ENCODE results near the gene CALML5.

CALML5 gene

DNA sequence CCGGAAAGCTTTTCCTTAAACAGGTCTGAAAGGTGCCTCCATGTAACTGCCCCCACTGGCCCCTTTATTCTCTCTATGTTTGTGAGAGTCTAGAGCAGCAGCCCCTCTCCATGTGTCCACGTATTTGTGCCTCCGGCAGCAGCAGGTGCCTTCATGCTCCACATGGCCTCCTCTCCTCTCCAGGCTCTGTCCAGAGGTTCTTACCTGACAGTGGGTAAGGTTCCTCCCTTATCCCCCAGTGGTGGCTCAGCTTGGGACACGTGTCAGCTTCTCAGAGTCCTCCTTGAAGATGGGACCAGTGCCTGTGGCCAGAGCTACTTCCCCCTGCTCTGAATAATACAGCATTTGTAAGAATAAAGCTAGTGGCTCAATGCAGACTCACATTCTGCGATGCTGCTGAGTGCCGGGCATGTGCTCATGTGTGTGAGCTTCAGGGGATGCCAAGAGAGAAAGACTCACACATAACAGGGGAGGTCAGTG is 33.3 kb upstream of the CALML5 start:
- no peak for DNase-seq

DNA sequence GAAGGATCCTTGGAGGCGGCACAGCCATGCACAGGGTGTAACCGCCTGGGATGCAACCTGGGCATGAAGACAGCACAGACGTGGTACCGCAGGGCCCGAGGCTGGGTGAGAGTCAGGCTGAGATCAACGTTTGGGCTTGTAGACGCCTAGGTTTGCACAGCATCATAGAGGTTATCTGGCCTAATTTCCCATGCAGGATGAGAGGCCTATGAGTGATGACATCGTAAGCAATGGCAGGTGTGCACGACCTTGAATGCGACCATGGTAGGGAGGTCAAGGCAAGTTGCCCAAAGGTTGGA is 32.9 kb upstream of the CALML5 start:
- no peak for DNase-seq

DNA sequence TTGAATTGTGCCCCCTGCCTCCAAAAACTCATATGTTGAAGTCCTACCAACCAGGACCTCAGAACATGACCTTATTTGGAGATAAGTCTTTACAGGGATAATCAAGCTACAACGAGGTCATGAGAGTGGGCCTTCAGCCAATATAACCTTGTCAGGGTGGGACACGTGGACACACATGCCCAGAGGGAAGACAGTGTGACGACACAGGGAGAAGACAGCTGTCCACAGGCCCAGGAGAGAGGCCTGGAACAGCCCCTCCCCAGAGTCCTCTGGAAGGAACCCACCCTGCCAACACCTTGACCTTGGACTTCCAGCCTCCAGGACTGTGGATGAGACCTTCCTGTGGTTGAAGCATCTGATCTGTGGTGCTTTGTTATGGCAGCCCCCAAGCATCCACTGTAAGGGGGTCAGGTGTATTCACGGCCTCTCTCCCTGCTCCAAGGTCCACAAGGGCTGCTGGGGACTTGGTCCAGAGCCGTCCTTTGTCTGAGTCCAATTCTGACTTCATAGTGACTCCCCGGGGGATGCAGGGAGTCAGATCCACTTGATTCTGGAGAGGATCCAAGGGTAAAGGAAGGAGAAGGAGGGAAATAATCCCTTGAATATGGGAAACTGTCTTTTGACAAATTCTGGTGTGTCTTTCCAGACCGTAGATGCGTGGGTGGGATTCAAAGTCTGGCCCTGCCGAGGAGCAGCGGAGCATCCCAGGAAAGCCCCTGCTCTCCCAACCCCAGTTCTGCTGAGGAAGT is 32.4 kb upstream of the CALML5 start:
- DNase-seq = no peak

DNA sequence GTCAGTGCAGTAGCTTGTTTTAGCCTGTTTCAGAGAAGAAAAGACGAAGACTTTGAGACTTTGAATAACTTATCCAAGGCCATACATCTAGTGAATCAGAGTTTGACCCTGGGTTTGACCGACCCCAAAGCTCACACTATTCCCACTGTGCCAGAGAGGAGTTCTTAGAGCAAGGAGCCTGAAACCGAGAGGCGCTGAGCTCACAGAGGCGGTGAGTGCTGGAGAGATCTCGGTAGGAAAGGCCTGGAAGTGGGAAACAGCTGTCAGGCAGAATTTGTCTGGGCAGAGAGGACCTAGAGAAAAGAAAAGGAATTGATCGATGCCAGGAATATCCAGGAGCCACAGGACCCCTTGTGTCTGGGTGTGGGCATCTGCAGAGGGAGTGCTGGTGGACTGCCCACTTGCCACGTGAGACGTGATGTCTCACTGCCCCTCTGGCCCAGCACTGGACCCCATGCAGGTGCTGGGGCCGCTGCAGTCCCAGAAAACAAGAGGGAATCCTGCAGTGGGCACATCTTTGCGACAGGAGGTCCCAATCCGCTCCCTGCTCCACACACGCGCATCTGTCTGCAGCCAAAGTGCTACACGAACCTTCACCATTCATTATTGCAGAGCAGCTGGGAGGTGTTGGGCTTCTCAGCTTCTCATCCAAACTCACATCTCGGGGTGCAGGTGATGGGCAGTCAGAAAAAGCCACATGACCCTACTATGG is 31.6 kb upstream of the CALML5 start:
- no peak for DNase-seq

DNA sequence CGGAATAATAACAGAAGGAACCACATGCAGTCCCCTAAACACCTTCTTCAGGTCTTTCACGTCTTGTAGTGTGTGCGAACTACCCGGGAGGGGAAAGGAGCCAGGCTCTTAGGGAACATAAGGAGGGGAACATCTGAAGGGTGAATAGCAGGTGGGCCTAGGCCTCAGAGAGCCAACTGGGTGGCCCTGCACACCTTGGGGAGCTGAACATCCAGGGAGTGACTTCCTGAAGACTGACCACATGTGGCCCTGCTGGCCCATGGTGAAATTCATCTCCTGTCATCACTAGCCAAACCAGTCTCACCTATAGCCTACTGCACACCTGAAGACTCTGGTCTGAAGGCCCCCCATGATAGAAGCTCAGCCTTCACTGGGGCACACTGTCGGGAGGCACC is 31.0 kb upstream of the CALML5 start:
- DNase-seq = no peak

DNA sequence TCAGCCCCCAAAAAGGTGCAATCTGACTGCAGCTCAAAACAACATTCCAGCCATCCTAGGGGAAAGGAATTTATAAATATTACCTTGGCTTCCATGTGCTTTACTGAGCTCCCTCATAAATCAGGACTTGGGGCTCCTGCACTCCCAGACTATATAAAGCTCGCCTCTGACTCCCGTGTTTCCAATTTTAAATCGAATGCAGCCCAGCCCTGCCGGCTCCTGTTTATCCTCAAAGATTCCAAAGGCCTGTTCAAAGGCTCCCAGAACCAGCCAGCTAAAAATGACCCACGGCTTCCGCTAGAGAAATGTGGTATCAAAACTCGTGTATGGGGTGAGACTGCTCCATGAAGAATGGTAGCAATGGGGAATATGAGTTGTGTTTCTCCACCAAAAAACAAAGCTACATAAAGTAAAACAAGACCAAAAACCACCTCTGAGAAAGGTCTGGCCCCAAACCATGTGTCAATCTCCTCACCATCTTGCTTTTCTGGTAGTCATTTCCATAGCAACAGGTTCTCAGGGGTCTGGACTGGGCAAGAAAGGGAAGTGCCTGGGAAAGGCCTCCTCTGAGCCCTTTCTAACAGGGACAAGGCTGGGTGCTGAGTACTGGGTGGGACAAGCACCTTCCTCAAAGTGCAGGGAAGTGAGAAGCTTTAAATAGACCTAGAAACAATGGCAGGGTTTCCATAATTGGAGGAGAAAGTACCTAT is 30.5 kb upstream of the CALML5 start:
- no peak for DNase-seq

DNA sequence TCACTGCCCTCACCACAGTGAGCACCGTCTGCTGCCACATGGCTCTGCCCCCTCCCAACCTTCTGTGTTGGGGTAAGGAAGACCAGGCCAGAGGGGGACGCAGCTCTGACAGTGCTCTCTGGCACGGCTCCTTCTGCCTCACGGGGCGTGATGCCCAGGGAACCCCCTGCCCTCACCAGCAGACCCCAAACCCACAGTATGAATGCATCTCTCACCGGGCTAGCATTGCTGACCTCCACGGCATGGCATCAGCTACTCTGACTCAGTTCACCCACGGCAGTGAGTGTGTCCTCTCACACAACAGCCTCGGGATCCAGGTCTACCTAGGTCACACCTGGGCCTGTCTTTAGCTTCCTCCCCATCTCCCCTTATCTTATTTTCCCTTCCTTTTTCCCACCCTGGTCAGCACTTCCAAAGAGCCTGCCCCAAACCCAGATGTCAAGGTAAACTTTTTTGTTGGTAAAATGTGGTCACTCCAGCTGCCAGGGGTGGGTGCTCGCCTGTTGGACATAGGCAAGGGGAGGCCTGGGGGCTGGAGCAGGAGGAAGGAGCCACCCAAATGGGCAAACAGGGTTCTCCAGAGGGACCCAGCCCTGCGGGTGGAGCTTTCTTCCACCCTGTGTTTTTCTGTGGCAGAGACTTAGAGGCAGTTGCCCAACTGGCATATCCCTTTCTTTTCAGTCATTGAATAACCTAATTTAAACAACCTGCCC is 29.8 kb upstream of the CALML5 start:
- no peak for DNase-seq

DNA sequence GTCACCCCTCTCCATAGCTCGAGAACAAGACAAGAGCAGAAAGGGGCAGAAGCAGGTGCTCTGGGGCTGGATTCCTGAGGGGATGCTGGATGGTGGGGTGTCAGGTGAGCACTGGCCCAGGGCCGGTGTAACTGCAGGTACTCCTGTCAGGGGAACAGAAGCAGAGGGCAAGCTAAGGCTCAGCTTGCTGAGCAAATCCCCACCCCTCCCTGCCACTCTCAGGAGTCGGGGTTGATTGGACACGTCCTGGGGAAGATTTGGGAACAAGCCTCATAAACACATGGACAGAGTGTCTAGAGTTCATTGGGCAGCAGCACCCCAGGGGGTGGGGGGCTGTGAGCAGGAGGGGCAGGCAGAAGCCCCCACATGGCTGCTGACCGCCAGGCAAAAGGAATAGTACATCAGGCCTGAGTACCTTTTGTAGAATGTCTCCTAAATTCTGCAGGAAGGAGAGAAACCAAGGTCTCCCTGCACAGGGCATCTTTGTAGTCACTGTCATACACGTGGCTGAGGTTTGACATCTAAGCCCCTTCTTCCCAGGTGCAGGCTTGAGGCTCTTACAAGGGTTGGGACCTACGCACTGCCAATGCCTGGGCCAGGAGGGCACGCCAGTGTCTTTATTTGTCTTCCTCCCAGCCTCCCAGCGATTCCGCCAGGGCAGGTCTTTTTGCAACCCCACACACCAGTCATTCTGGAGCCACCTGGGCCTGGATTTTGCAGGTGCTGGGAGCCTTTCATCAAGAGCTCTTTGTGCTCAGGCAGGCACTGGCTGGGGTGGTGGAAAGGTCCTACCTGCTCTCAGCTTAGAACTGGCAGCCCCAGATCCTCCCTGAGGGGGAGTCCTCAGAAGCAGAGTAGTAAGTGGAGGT is 28.2 kb upstream of the CALML5 start:
- DNase-seq = no peak

DNA sequence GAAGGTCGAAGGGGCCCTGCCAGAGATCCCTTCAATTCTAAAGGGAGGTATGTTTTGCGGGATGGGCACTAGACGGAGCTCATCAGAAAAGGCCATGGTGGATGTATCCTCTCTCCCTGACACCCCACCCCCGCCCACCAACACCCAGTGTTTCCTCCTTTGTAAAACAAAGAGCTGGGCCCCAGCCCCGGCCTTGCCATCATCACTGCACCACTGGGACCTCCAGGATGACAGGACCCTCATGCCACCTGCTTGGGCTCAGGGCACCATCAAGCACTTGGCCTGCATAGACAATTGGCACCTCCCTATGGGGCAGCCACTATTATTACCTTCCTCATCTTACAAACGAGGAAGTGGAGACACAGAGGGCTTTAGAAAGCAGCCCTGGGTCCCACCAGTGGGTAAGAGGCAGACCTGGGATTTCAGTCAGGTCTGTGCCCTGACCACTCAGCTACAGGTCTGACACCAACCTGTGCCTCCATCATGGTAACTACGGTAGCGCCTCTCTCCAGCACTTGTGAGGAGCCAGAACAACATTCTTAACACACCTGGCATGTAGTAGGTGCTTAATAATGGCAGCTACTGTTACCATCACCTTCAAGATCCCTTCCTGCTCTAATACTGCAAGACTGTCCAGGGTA is 27.4 kb upstream of the CALML5 start:
- DNase-seq = no peak

DNA sequence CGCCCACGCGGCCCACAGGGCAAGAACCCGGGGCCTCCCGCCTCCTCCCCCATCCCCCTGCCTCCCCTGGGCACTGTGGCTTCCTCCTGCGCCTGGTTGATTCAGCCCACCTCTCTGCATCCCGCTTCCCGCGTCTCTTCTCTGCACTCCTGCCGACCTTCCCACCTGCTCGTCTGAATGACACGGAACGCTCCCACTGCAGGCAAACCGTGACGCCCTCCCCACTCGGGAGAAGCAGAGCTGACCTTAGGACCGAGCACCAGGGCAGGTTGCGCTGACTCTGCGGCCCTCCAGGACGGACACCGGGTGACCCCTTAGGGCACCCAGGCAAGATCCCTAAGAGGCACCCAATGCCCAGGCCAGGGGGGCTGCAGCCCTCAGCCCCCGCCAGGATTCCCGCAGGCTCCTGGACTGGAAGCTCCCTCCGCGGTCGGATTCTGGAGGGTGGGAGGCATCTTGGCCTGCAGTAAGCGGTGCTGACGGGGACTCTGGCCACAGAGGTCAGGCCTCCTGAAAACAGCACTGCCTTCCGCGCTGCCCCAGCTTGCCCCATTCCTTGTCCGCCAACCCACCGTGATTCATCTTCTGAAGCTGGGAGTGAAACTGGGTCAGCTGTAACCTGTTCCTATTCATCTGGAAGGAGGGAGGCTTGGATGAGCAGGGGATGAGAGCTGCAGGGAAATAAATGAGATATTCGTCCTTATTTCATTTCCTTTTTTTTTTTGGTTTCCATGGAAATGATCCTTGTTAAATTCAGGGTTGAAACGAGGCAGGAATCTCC is 26.4 kb upstream of the CALML5 start:
- no peak for DNase-seq

DNA sequence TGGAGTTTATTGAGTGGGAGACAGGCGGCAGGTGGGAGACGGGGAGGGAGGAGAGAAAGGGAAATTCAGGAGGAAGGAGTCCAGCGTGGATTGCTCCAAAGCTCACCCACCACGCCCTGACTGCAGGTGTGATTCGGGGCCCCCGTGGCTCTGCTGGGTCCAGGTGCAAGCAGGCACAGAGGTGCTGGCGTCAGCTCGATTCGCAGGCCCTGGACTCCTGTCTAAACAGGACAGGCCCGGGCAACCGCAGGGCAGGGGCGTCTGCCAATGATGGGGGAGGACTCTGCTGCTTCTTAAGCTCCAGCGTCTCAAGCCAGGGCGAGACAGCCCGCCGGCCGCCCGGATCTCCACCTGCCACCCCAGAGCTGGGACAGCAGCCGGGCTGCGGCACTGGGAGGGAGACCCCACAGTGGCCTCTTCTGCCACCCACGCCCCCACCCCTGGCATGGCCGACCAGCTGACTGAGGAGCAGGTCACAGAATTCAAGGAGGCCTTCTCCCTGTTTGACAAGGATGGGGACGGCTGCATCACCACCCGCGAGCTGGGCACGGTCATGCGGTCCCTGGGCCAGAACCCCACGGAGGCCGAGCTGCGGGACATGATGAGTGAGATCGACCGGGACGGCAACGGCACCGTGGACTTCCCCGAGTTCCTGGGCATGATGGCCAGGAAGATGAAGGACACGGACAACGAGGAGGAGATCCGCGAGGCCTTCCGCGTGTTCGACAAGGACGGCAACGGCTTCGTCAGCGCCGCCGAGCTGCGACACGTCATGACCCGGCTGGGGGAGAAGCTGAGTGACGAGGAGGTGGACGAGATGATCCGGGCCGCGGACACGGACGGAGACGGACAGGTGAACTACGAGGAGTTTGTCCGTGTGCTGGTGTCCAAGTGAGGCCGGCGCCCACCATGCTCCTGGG is 25.5 kb upstream of the CALML5 start, which contains the start of gene CALML3:
TSS of gene CALML3 (plus strand) at position 321 of the 920 bp plus-strand sequence. CDS start at position 446, 125 bp downstream.
- no peak for DNase-seq

DNA sequence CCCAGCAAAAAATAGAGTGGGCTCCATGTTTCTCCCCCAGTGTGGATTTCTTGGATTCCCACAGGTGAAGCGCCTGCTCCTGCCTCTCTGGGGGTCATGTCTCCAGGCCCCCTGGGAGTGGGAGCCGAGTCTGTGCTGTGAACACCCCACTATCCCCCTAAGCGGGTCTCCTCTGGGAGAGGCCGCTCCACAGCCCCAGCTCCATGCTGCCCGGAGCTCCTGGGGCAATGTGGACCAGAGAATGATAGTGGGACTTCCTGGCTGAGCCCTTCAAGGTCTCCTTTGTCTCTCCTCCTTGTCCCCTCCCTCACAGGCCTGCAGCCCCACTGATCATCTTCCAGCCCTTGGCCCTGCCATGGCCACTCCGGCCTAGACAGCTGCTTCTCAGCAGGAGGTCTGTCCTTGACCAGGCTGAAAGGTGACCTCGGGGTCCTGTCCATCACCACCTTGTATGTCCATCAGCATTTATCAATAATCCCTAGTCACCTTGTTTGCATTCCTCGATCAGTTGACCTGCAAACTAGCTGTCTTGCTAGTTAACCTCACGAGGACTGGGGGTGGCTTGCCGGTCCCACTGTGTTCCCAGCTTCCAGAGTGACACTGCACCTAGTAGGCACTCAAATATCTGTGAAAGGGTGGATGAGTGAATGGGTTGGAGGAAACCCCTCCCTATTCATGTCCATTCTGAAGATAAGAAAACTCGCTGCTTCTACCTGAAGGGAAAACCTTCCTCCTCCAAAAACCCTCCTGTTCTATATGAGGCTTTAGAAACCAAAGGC is 24.6 kb upstream of the CALML5 start:
- DNase-seq = no peak

DNA sequence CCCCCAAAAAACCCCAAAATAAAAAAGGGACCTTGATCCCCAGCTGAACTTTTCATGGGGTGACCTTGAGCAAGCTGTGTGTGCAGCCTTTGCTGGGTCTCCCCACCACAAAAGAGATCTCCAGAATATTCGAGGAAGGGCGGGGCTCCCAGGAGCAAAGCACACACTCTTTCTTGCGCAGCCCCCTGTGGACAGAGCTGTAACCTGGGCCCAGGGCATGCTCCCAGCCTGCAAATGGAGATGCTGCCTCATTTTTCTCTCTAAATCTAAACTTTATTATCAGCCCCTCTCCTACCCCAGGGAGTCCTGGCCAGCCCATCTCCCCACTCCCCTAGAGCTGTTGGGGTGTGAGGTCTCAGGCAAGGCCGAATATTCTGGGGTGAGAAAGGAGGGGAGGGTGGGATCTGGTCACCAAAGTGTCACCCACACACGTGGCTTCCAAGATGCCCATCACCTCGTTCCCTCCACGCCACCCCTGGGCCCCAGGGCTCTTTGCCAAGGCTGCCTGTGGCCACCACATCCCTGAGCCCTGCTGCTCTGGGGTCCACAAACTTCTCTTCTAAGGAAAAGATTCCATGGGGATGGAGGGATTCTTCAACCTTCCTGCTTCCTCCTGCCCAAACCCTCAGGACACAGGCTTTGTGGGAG is 23.7 kb upstream of the CALML5 start:
- DNase-seq = no peak

DNA sequence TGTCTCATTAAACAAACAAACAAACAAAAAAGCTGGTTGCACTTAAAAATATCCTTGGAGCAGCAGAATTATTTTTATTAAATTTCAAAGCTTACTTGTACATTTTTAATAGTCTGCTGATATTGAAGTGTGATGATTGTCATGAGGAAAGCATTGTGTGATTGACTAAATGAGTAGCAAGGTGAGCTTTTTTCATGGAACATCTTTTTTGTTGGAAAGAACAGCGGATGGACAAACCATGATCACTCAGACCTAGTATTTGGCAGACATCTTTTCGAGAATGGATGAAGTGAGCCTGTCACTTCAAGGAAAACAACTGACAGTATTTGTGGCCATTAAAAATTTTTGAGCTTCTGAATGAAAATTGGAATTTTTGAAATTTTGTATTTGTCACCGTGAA is 19.7 kb upstream of the CALML5 start:
- DNase-seq = no peak

DNA sequence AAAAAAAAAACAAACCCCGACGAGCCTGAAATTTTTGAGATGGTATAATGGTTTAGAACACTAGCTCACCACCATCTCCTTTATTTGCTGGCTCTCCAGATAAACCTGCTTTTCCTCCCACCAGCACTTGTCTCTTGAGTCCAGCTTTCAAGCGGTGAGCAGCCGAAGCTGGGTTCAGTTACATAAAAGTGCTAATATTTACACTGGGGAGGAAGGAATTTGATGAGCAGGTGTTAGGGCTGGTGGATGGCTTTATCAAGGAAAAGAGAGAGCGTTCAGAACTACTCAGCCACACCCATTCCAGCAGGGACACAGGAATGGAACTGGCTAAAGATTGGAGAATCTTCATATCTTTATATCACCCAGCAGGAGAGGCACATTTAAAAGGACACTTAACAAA is 18.8 kb upstream of the CALML5 start:
- peak in 1 of 2 experiments; percentile 27 for DNase-seq

DNA sequence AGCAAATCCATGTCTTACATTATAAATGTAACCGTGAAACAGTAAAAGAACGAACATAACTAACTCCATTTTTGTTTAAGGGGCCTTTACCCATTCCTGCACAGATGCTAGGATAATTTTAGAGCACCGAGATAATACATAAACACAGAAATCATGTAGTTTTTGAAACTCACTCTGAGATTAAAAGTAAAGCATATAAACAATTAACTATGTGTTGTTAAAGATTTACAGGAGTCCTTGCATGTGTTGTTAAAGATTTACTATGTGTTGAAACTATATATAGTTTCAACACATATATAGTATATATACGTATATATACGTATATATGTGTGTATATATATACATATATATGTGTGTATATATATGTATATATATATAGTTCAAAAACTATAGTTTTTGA is 18.2 kb upstream of the CALML5 start:
- DNase-seq = no peak

DNA sequence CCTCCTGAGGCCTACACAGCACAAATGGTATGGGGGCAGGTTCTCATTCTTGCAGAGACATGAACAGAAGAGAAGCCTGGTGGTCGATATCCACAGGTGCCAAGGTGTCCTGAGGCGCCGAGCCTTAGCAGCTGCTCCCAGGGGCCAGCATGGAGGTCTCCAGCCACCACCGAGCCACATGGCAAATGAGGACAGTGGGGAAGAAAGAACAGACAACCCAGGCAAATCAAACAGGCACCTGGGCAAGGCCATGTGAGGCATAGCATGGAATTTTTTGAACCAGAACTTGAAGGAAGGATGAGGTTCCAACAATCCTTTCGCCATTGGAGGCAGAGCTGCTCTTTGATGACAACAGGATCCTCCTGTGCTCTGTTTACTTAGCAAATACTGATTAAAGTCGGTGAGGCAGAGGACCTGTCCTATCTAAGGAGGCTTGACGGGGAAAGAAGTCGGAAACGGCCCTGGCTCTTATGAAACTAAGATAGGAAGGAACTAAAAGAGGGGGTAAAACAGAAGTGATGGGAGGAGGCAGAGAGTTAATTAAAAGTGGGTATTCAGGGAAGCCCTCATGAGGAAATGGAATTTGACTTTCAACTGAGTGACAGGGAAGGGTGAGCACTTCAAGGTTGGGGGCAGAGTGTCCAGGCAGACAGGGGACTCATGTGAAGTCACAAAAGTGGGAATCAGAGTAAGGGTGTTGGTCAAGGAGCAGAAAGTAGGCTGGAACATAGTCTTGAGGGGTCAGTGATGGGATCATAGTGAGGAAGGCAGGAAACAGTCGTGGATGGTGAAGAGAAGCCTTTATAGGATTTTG is 16.8 kb upstream of the CALML5 start:
- DNase-seq = no peak

Data from NCI-H2081 (cell line).